PC-9 (cell line): ENCODE results near the gene CENPC.

ENCODE experiments used
- CTCF ChIP-seq: fragments of 200-600 bp; sonication (generic); conservative IDR thresholded peaks from 2 replicates; pipeline ENCODE4 v1.6.1; 2017; ENCODE audit warnings: mixed run types, antibody characterized with exemption, mild to moderate bottlenecking, moderate library complexity
- EZH2 ChIP-seq: fragments of 200-600 bp; sonication (generic); IDR thresholded peaks from 2 replicates; pipeline ENCODE4 v1.8.0; 2017; ENCODE audit warnings: antibody characterized with exemption, low read depth

GRCh38 chr4:67593741-67594175, 48.5 kb upstream of the CENPC start:
- no peak for TF ChIP-seq CTCF
- TF ChIP-seq EZH2: no peak
